ENCODE results near the gene POFUT1.
"Not testable (repeated sequence)": the region's sequence is repeated elsewhere in the genome, so short reads cannot be mapped to it uniquely, and the experiment has no call there.

Gene POFUT1

DNA sequence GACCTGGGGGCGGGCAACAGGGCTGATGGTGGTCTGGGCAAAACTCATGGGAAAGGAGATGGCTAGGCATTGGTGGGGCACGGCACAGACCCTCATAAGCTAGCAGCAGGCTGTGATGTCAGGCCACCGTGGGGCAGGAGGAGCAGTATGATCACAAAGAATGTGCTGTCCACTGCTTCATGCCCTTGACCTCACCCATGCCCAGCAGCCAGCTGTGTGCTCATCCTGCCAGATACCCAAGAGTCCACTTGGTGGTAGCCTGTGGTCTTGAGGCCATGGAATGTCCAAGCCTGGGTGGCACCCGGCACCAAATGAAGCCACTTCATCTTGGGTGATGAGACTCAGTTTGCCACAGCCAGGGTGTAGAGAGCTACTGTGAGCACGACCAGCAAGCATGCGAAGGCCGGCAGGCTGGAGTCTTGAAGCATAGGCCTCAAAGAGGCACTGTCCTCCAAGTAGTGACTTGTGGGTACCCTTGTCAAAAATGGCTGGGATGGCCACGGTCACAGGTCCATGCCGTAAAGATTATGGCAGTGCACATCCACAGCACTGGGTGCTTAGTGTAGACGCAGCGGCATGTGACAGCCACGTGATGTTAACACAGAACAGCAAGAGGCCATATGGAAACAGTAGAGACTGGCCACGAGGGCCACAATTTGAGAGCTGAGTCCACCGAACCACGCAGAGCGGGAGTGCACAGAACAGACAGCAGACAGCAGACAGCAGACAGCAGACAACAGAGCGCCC lies 19.1 kb upstream of the POFUT1 start:
- DNase-seq (ENCODE audit: extremely low spot score, insufficient read length, low read depth) (no peak), FAIRE-seq (no peak)

DNA sequence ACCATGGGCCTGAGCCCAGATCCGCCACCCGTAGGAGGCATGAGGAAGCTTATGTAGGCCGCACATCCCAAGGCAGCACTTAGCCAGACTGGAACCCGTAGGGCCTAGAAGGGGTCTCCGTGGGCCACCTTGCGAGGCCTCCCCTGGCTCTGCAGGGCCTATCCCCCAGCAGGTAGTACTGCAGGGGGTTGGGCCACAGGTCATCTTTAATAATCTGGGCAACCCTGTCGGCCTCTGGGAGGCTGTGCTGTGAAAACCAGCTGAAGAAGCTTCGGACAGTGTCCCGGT lies 18.6 kb upstream of the POFUT1 start:
- DNase-seq (ENCODE audit: extremely low spot score, insufficient read length, low read depth) (no peak), FAIRE-seq (no peak)

DNA sequence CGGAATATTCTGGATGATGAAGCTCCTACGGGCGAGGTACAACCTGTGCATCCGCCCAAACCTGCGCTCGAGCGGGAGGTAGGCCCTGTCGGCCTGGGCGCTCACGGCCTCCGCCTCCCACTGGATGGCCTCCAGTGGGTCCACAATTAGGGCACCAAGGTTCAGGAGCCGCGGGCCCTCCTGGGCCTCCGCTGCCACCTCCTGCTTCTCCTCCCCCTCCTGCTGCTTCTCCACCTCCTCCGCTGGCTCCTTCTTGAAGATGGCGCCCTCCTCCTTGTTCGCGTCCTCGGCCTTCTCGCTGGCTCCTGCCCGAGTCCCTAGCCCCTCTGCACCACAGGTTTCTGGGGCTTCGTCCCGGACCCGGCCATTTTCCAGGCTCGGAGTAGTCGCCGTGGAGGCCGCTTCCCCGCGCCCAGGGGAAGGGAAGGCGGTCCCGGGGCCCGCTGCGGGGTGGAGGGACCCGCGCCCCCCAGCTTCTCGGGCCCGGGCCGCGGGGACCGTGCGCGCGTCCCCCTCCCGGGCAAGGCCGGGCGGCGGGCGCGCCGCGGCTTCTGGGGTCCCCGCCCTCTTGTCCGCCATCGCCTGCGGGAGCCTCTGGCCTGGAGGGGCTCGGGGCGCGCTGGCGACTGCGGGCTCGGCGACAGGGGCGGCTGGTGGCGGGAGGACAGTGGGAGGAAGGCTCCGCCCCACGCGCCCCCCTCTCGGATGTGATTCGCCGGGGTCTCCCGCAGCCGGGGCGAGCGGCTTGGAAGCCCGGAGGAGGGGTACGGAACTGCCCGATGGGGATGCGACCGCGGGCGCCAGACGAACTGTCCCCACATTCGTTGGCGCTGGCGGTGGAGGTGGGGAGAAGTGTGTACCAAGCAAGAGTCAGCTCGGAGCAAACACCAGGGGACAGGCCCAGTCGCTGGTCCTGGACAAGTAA lies 17.7 kb upstream of the POFUT1 start:
- DNase-seq (ENCODE audit: extremely low spot score, insufficient read length, low read depth) (no peak), FAIRE-seq (no peak)

DNA sequence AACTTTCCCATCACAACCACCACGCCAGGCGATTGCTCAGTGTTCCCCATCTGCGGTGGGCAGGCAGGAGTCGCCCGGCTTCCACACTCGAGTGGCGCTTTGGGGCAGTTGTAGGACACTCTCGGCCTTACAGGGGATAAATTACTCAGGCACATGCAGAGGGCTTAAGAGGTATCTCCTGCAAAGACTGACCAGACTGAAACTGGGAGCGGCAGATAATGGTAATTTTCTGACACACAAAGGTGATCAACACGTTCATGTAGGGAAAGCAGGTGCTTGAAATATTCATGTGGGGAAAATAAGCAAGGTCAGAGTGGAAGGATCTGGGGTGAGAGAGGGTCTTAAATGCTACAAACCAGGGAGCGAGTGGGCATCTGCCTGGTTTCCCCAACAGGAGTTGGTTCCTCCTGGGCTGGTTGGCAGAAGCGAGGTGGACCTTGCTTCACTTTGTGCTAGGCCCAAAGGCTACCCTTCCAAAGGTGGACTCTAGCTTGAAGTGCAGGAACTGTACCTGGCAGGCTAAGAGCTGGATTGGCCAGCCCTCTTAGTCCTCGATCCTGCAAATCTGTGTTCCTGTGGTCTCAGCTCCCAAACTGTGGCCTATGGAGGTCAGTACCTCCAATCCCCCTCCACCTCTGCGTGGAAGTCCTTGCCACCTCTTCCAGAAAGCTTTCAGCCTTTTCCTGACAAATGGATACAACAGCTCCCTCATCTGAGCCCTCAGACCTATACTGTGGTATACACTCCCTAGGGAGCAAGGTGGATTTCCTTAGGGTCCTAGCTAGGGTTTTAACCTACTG lies 16.9 kb upstream of the POFUT1 start:
- FAIRE-seq (no peak), DNase-seq (ENCODE audit: extremely low spot score, insufficient read length, low read depth) (no peak)

DNA sequence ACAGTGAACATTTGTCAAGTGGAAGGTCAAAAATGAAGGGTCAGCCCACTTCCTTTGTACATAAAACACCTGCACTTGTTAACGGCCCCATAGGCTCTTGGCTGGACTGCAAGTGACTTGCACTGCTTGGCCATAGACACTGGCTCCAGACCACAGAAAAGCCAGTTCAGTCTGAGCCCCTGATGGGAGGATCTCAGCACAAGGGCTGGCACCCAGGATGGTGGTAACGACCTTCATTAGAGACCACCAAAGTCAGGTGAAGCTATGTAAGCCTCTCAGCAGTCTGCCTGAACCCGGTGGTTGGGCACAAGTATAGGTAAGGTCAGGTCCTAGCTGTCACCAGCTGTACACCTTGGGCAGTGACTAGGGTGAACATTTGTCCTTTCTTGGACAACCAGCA lies 16.3 kb upstream of the POFUT1 start:
- FAIRE-seq, result no peak
- DNase-seq (ENCODE audit: extremely low spot score, insufficient read length, low read depth), result no peak

DNA sequence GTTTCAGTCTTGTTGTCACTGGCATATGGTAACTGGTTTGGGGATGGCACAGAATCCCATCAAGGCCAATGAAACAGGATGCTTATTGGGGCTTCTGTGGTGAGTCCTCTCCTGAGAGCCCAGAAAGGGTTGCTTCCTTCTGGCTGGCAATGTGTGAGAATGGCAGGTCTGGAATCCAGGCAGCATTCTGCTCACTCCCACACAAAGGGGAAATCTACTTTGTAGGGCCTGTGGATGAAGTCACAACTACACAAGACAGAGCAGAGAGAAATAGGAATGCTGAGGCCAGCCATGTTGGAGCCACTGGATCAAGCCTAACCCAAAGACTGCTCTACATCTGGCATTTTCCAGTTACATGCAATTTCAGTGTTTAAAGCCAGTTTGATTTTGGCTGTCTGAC lies 15.8 kb upstream of the POFUT1 start:
- FAIRE-seq (no peak), DNase-seq (ENCODE audit: extremely low spot score, insufficient read length, low read depth) (no peak)

DNA sequence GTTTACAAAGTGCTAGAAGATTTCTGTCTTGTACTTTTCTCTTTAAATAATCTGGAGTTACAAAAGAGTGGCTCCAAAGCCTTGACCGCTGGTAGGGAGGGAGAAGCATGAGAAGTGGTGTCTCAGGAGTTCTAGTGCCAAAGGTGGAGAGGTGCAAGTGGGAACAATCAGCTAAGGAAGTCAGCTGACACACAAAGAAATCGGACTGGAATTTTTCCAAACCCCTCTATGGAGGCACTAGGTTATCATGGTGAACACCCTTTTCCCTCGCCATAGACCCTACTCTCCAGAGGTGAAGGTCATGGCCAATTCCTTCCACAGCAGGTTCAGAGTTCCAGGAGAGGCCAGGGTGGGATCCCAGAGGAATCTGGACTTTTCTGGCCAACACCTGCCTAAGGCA lies 15.0 kb upstream of the POFUT1 start:
- FAIRE-seq, result no peak
- DNase-seq (ENCODE audit: extremely low spot score, insufficient read length, low read depth), result no peak

DNA sequence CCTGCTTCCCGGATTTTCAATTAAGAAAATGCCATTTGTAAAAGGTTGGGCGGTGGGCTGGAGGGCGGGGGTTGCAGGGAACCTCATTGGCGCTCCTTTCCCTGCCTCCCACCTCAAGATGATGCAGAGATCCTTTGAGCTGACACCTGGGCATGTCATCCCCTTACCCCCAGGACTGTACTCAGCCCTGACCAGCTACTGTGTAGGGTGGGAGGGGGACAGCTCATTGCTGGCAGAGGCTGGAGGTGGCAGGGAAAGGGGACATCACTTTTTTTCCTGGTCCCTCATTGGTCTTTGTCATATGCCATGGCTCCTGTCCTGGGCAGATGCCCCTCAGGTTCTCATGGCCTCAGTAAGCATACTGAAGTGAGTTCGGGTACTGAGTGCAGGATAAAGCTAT lies 14.3 kb upstream of the POFUT1 start:
- not testable (repeated sequence) for DNase-seq (ENCODE audit: extremely low spot score, insufficient read length, low read depth)

DNA sequence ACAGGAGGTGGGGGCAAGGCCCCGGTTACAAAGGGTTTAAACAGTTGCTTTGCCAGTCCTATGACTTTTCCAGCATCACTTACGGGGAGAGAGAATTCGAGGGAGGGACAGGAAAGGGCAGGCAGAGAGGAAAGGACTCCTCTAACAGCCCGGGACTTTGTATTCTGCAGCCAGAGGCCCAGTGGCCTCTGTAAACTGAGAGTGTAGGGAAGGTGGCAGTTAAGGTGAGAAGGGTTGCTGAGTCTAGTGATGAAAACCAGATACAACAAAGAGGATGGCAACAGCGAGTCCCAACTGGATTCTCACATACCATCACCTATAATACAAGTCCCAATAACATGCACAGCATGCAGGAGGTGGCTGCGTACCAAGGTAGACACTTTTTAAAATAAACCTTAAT lies 13.7 kb upstream of the POFUT1 start:
- FAIRE-seq (no peak), DNase-seq (ENCODE audit: extremely low spot score, insufficient read length, low read depth) (no peak)

More for the DNA sequence above, 14.3 kb upstream of the POFUT1 start:
- not testable (repeated sequence) for FAIRE-seq

DNA sequence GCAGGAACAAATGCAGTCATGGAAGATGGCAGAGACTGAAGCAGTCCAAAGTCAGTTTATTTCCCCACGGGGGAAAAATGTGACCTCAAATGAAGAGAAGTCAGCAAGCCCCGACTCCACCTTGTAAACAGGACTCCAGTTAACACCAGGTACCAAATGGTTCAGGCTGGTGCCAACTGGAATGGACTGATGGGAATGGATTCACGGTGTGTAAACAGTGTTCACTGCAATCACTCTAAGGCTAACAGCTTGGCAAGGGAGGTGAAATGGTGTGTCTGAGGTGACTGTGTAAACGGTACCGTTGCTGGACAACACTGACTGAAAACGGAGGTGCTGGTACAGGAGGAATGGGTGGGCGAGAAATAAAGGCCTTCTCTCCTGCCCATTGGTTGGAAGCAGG lies 12.1 kb upstream of the POFUT1 start:
- DNase-seq (ENCODE audit: extremely low spot score, insufficient read length, low read depth) (no peak), FAIRE-seq (no peak)

DNA sequence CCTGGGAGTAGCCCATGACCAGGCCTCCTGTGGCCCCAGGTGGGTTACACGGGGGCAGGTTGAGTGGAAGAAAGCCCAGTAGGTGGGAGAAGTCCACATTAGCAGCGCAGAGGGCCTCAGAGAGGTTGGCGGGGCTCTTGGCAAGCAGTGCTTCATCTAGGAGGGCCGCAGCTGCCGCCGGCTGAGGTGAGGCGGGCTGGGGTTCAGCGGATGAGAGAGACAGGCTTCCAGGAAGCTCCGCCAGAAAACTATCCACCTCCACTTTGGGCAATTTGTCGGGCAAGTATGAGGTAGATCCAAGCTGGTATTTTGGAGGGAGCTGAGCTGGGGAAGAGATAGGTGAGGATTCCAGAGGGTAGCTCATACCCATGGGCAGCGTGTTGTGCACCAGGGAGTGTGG lies 11.1 kb upstream of the POFUT1 start:
- not testable (repeated sequence) for FAIRE-seq; DNase-seq (ENCODE audit: extremely low spot score, insufficient read length, low read depth)

DNA sequence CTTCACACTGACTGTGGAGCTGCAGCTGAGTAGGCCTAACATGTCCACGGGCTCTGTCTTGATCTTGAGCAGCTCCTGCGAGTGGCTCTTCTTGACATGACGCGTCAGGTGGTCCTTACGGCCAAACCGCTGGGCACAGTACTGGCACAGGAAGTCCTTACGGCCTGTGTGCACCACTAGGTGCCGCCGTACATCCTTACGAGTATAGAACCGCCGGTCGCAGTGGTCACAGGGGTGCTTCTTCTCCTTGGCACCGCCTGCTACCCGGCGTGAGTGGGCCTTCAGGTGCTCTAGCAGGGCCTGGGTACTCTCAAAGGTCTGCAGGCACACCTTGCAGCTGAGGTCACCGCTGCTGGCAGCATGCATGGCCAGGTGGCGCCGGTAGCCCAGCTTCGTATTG lies 10.5 kb upstream of the POFUT1 start:
- FAIRE-seq; DNase-seq (ENCODE audit: extremely low spot score, insufficient read length, low read depth): not testable (repeated sequence)

DNA sequence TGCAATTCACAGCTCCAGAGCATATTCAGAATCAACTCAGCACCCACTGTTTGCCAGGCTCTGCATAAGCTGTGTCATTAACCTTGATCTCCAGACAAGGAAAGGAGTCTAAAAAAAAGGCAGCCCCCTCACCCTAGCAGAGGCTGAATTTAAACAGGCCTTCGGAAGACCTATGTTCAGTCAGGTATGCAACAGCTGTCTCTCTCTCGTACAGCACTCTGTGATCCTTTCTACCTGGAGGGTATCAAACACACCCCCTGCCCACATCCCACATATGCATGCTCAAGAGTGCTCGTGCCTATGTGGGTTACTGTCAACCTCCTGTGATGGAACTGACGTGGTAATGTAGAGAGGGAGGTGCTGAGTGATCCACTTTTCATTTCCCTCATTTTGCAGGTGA lies 8.7 kb upstream of the POFUT1 start:
- FAIRE-seq (no peak), DNase-seq (ENCODE audit: extremely low spot score, insufficient read length, low read depth) (no peak)

DNA sequence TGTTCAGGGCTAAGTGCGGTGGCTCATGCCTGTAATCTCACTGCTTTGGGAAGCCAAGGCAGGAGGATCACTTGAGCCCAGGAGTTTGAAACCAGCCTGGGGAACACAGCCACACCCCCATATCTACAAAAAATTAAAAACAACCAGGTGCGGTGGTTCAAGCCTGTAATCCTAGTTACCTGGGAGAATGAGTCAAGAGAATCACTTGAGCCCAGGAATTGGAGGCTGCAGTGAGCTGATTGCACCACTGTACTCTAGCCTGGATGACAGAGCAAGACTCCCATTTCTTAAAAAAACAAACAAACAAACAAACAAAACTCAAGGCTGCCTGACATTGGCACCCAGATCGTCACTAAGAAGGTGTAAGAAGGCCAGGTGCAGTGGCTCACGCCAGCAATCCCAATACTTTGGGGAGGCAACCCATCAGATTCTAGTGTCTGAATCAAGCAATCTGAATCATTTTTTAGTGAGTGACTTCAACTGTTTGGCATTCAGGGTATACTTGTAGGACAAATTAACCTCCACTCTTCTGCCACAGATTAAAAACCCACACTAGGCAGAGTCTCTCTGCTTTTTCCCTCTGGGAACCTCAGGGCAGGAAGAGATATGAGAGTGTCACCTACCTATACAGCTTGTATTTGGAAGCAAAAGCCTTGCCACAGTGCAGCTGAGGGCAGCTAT lies 6.2 kb upstream of the POFUT1 start:
- DNase-seq (ENCODE audit: extremely low spot score, insufficient read length, low read depth) (no peak), FAIRE-seq (no peak)

DNA sequence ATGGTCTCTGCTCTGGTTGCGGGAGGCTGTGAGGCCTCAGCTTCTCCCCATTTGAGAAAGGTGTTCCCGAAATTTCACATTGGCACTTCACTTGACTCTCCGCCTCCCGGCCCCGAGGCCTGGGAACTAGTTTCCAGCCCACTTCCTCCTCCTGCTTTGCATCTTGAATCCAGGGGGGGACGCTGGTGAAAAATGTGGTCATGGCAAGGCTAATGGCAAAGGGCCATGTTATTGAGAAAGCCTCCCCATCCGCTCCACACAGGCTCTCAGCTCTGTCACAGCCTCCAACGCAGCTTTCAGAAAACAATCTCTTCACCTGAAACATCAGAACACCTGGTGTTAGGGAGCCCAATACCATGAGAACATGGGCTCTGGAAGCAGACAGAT lies 5.7 kb upstream of the POFUT1 start:
- no peak for FAIRE-seq
- no peak for DNase-seq (ENCODE audit: extremely low spot score, insufficient read length, low read depth)

DNA sequence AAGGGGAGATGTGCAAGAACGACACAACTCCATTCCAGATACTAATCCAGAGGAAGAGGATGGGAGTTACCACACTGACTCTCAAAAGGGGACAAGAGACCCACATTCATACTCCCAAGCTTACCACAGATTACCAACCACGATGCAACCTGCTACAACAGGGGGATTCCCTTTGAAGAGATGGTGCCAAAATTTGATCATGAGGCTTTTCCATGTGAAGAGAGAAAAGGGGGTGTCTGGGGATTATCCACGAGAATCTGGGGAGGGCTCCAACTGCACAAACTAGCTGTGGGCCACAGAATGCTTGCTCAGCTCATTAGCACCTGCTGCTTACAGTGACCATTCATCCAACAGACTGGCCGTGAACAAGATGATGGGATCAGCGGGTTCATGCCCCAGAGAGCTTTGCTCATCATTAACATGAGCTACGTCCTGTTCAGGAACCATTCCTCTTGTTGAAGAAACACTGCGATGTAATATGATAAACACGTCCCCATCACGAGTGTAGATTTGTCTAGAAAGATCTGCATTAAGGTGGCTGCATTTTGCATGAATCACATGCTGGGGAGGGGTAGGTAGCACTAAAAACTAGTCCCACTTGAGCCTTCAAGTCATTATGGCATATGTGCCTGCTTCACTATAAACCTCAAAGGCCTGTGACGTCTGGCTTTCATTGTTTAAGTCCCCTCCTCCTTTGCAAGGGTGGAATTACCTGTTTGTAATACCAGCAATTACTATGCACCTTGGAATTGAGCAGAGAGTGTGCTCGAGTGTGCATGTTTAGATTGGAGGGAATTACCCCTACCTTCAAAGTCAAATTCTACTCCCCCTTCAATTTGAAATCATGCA lies 4.1 kb upstream of the POFUT1 start:
- DNase-seq (ENCODE audit: extremely low spot score, insufficient read length, low read depth), result no peak
- FAIRE-seq, result no peak

DNA sequence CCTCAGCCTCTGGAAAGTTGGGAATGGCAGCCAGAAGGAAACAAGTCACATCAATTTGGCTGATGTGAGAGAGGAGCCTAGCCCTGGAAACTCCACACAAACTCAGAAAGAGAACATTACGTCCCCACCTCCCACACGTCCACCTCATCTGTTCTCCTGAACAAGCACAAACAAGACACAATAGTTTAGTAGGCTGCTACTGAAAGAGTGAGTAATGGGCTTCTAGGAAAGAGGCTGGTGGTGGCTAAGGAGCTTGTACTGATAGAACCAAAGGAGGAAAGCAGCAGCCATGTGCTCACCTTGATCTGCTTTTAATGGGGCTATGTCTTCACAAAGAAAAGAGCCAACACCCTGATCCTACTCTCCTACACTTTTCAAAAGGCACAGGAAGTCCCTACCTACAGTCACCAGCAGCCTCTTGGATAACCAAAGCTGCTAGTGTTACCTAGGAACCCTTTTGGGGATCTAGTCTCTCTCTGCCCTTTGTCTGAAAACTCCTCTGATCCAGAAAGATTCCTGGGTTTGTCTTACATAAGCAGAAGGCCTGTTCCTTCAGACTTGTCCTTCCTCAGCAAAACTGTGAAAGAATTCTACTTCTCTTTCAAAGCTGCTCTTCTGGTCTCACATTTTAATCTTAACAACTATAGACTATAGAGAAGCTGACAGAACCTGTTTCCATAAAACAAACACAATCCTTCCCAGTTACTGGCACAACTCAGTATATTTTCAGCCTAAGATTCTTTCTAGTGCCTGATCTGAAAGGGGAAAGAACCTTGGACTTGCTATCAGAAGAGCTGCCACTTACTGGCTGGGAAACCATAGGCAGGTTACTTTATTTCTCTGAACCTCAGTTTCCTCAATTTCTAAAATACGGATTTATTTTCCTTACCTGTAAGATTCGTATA lies 3.2 kb upstream of the POFUT1 start:
- no peak for DNase-seq (ENCODE audit: extremely low spot score, insufficient read length, low read depth)
- FAIRE-seq, result no peak

DNA sequence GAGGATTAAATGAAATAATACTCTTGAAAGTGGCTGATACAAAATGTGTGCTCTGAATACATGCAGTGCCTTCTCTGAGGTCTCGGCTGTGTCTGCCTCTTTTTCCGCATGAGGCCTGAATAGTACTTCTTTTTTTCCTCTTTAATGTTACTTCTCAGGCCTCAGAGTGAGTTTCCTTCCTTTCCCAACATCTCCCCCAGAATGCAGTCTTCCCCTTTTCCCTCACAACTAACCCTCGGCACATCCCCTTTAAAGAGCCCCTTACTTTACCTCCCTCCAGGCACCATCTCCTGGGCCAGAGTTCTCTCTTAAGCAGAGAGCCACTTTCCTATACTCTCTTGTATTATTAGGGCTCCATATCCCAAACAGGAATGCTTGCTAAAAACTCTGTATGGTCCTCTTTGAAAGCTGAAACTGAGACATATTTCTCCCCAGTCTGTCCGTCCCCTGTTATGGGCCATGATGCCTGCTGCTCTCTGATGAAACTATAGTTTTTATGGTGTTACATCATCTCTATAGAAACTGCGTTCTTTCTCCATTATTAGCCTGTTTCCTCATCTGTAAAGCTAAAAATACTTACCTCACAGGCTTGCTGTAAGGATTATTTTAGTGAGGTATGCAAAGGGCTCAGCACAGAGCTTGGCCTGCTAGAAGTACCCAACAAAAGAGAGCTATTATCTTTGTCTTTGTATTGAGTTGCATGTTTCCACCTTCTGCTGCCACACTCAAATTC lies 2.4 kb upstream of the POFUT1 start:
- DNase-seq (ENCODE audit: extremely low spot score, insufficient read length, low read depth), result no peak
- FAIRE-seq, result no peak

Measured in GM18507 (cell line).